Activated CD4-positive, alpha-beta T cell treated with anti-CD3 and anti-CD28 coated beads, Interleukin-2, amount 50 U/mL, for 1 hour (primary cell): ENCODE results near the gene PRDX5.

Source experiments
- DNase-seq: peaks from one replicate; pipeline ENCODE4 v3.0.0-alpha.2; 2020

Gene PRDX5

GRCh38 chr11:64367931-64368672 lies 50.2 kb downstream of the PRDX5 start:
- no peak for DNase-seq

- DNase-seq = no peak
These were observed 50.8 kb downstream of the PRDX5 start for GRCh38 chr11:64368673-64369074.

GRCh38 chr11:64369440-64370421 lies 51.8 kb downstream of the PRDX5 start:
- DNase-seq = no peak

GRCh38 chr11:64371201-64371600 lies 53.3 kb downstream of the PRDX5 start:
- no peak for DNase-seq
